ENCODE data around the gene DNAJB6. TPM values are rescaled to one million over a fixed set of nuclear protein-coding genes. Genes with fewer than 3 reads are reported as not detected.
A peak's percentile ranks its signal among the peaks of the same experiment; 100 is the strongest.

The DNAJB6 gene
- total and polyA plus RNA-seq, 5 donors, result 154 to 183 (median 170) TPM

DNA sequence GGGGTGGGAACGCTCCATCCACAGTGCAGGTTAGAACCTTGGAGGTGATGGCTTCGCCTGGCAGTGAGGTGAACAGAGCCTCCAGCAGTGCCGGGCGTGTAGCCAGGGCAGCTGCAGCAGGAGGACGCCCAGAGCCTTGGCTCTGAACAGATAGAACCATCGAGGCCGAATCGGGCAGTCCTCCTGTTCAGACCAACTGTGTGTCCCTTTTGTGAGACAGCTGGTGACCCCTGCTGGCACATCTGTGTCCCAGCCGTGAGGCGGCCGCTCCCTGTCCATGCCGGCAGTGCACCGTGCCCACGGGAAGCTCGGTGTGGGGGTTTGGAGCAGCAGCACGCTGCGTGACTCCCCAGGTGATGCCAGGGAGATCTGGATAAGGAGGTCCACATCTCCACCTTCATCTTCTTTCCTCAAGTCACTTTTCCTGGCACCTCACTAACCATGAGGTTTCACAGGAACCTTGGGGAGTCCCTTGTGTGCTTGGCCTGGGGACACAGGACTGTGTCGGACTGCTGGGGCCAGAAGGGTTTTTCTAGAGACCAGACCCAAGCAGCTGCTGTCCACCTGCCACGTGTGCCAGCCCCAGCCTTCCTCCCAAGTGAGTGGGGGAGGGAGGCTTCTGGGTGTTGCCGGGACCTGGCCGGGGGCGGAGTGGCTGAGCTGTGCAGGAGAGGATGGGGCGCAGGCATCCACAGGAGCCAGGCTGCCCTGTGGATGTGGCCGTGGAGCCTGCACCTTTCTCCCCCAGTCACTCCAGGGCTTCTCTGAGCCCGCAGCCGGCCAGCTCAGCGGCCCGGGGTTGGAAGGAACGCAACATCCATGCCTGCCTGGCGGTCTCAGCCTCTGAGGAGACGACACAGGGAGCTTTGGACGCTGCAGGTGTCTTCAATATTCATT is 69.4 kb downstream of the DNAJB6 start:
- intact Hi-C loops (cut with DNase I), result no loop called here
- peaks cover 7% of the 10 kb centered on the region for H3K4me1 ChIP-seq (ENCODE audit: control insufficient read depth, insufficient read depth, low read length)
- ATAC-seq (peak; percentile 33 to 51), DNase-seq (peak; percentile 44 to 78 (median 73))
- H3K27ac ChIP-seq (ENCODE audit: low read length), result no peak overlapping the region
- no peaks in the 10 kb centered on the region for H3K27me3 ChIP-seq (ENCODE audit: control insufficient read depth, insufficient read depth)
- H3K4me3 ChIP-seq (ENCODE audit: low read length), result no peak overlapping the region
- WGBS, result 75% methylated on average over 32 of the region's 32 CpGs
- H3K9me3 ChIP-seq (ENCODE audit: control insufficient read depth, low read length), result no peaks in the 10 kb centered on the region

- Histone ChIP-seq H3K27me3 (ENCODE audit: control insufficient read depth, insufficient read depth) (no peaks in the 10 kb centered on the region), H3K27ac (ENCODE audit: low read length) (no peak overlapping the region), H3K4me3 (ENCODE audit: low read length) (no peak overlapping the region), H3K4me1 (ENCODE audit: control insufficient read depth, insufficient read depth, low read length) (peaks cover 7% of the 10 kb centered on the region), H3K9me3 (ENCODE audit: control insufficient read depth, low read length) (no peaks in the 10 kb centered on the region)
- ATAC-seq (no peak), DNase-seq (peak in 2 of 3 donors; percentile 47 to 55)
- intact Hi-C loops (cut with DNase I), result no loop called here
- WGBS, result 95% methylated on average over 22 of the region's 22 CpGs
Observed at GRCh38 chr7:157406971-157407370, 70.2 kb downstream of the DNAJB6 start.

- intact Hi-C loops (cut with DNase I), result no loop called here
- Histone ChIP-seq H3K27me3 (ENCODE audit: control insufficient read depth, insufficient read depth) (no peaks in the 10 kb centered on the region), H3K4me3 (ENCODE audit: low read length) (no peak overlapping the region), H3K27ac (ENCODE audit: low read length) (no peak overlapping the region), H3K9me3 (ENCODE audit: control insufficient read depth, low read length) (no peaks in the 10 kb centered on the region), H3K4me1 (ENCODE audit: control insufficient read depth, insufficient read depth, low read length) (peaks cover 7% of the 10 kb centered on the region)
- ATAC-seq (no peak), DNase-seq (peak in 2 of 3 donors; percentile 46 to 49)
- 86% methylated on average over 30 of the region's 30 CpGs for WGBS
Observed at GRCh38 chr7:157407512-157408257, 70.9 kb downstream of the DNAJB6 start.

DNA sequence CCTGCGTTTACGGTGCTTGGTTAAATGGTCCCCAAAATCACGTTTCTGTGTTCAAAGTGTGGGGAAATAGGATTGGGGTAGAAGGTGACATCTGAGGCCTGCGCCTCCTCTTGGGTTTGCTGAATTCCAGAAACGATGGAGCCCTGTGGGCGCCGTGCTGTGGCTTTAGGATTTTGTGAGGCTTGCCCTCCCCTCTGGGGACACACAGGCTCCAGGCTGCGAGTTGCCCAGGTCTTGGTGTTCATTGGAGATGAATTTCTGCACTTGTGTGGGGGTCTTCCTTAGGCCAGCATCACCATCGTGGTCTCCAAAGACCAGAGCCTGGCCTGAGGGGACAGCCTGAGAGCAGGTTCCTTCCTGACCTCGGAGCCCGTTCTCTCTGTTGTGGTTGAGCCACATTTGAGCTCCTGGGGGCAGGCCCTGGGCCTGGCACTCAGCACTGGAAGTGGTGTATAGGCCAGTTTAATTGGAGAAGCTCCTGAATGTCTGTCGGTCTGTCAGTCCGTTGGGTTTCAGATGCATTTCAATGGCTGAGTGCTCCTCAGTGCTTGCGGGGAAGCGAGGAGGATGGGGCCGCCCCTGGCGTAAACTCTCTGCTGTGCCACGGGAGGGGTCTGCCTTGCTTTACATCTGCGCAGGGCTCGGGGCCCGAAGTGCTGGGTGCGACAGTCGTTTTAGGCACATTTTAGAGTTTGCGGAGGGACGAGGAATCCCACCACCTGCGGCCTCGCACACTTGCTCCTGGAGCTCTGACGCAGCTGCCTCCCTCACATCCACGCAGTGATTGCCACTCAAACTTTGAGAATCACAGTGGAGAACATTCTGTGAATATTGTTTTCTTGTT is 71.7 kb downstream of the DNAJB6 start:
- WGBS, result 87% methylated on average over 29 of the region's 29 CpGs
- Histone ChIP-seq H3K27me3 (ENCODE audit: control insufficient read depth, insufficient read depth) (no peaks in the 10 kb centered on the region), H3K9me3 (ENCODE audit: control insufficient read depth, low read length) (no peaks in the 10 kb centered on the region), H3K4me1 (ENCODE audit: control insufficient read depth, insufficient read depth, low read length) (peaks cover 7% of the 10 kb centered on the region), H3K27ac (ENCODE audit: low read length) (no peak overlapping the region), H3K4me3 (ENCODE audit: low read length) (no peak overlapping the region)
- intact Hi-C loops (cut with DNase I), result no loop called here
- peak in 2 of 3 donors; percentile 32 to 41 for DNase-seq
- no peak for ATAC-seq

GRCh38 chr7:157409149-157409752 is 72.4 kb downstream of the DNAJB6 start:
- WGBS, result 76% methylated on average over 28 of the region's 28 CpGs
- no peaks in the 10 kb centered on the region for H3K9me3 ChIP-seq (ENCODE audit: control insufficient read depth, low read length)
- no peak for ATAC-seq

DNA sequence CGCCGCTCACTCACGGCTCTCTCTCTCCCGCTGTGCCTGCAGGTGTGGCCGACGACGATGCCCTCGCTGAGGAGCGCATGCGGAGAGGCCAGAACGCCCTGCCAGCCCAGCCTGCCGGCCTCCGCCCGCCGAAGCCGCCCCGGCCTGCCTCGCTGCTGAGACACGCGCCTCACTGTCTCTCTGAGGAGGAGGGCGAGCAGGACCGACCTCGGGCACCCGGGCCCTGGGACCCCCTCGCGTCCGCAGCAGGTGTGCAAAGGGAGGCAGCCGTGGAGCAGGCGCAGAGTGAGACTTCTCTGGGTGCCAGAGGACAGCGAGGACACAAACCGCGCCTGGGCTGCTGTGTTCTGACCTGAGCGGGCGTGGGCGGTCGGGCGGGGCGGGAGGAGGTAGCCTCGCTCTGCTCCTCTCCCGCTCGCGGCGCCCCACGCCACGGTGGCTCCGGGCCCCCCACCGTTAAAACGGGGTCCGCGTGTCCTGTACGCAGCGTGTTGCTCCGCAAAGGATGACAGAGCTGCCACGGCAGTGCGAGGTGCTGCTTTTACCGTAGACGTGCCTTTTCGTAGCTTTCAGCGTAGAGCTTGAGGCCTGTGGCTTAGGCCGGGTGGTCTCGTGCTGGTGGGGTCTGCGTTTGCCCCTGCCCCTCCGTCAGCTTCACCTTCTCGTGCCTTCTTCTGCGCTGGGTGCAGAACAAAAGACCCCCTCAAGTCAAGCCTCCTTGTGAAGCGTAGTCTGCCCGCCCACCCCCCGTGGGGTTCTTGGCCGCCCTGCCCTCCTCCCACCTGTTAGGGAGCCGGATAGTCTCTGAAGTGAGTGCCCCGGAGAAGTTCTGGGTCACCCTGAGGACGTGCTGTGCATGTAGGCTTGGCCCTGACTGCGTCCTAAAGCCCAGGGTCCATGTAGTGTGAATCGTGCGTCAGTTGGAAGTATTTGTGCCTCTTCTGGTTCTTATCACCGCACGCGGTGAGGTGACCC is 73.2 kb downstream of the DNAJB6 start:
- Histone ChIP-seq H3K4me3 (ENCODE audit: low read length) (no peak overlapping the region), H3K27me3 (ENCODE audit: control insufficient read depth, insufficient read depth) (no peaks in the 10 kb centered on the region), H3K9me3 (ENCODE audit: control insufficient read depth, low read length) (no peaks in the 10 kb centered on the region), H3K27ac (ENCODE audit: low read length) (no peak overlapping the region), H3K4me1 (ENCODE audit: control insufficient read depth, insufficient read depth, low read length) (peaks cover 4% of the 10 kb centered on the region)
- intact Hi-C loops (cut with DNase I), result no loop called here
- 92% methylated on average over 78 of the region's 78 CpGs for WGBS
- DNase-seq (peak in 2 of 3 donors; percentile 51 to 57), ATAC-seq (no peak)

More at GRCh38 chr7:157409149-157409752, 72.4 kb downstream of the DNAJB6 start:
- intact Hi-C loops (cut with DNase I), result no loop called here
- peaks cover 7% of the 10 kb centered on the region for H3K4me1 ChIP-seq (ENCODE audit: control insufficient read depth, insufficient read depth, low read length)
- H3K4me3 ChIP-seq (ENCODE audit: low read length), result no peak overlapping the region
- DNase-seq, result peak in 2 of 3 donors; percentile 27 to 42
- H3K27ac ChIP-seq (ENCODE audit: low read length), result no peak overlapping the region
- H3K27me3 ChIP-seq (ENCODE audit: control insufficient read depth, insufficient read depth), result no peaks in the 10 kb centered on the region

GRCh38 chr7:157410831-157411556 is 74.2 kb downstream of the DNAJB6 start:
- no peaks in the 10 kb centered on the region for H3K9me3 ChIP-seq (ENCODE audit: control insufficient read depth, low read length)
- no peaks in the 10 kb centered on the region for H3K4me1 ChIP-seq (ENCODE audit: control insufficient read depth, insufficient read depth, low read length)
- no peak overlapping the region for H3K4me3 ChIP-seq (ENCODE audit: low read length)
- ATAC-seq (no peak), DNase-seq (peak in 2 of 3 donors; percentile 22 to 32)
- no peak overlapping the region for H3K27ac ChIP-seq (ENCODE audit: low read length)
- WGBS, result 95% methylated on average over 33 of the region's 33 CpGs
- no peaks in the 10 kb centered on the region for H3K27me3 ChIP-seq (ENCODE audit: control insufficient read depth, insufficient read depth)
- intact Hi-C loops (cut with DNase I), result no loop called here

DNA sequence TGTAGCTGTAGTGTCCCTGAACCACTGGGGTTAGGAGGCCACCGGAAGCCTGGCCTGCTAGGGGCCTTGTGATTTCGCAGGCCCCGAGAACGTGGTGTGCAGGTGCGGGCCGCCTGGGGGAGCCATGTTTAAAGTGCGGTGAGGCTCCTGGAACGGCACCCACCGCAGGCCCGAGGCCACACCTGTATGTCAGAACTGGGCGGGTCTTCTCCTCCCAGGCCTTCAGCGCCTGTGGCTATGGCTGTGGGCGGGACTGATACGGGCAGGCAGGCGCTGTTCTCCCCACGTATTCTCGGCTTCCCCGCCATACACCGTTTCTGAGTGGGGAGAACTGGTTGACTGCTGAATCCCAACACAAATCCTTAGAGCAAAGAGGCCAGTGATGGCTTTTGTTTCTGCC is 74.8 kb downstream of the DNAJB6 start:
- peak in 1 of 3 donors; percentile 44 for DNase-seq
- no peak for ATAC-seq
- intact Hi-C loops (cut with DNase I), result no loop called here
- no peak overlapping the region for H3K4me3 ChIP-seq (ENCODE audit: low read length)
- H3K4me1 ChIP-seq (ENCODE audit: control insufficient read depth, insufficient read depth, low read length), result no peaks in the 10 kb centered on the region
- 89% methylated on average over 19 of the region's 19 CpGs for WGBS
- H3K27ac ChIP-seq (ENCODE audit: low read length), result no peak overlapping the region
- H3K27me3 ChIP-seq (ENCODE audit: control insufficient read depth, insufficient read depth), result no peaks in the 10 kb centered on the region
- H3K9me3 ChIP-seq (ENCODE audit: control insufficient read depth, low read length), result no peaks in the 10 kb centered on the region

DNA sequence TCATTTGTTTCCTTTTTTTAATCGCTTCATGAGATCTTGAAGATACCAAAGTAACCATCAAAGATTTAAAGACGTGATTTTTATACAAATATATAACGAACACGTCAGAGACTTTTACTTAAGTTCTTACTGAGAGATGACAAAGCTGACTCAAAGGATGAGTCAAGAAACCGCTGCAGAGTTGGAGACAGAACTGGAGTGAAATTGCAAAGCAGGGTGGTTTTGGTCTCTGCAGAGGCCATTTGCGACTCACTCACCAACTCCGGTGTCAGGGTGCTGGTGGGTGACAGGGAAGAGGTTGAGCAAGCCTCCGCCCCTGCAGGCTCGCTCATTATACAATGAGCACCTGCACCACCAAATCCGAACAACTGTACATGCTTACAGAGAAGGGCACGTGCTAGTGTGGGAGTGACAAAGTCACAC is 75.2 kb downstream of the DNAJB6 start:
- Histone ChIP-seq H3K27ac (ENCODE audit: low read length) (no peak overlapping the region), H3K4me3 (ENCODE audit: low read length) (no peak overlapping the region), H3K9me3 (ENCODE audit: control insufficient read depth, low read length) (no peaks in the 10 kb centered on the region), H3K27me3 (ENCODE audit: control insufficient read depth, insufficient read depth) (no peaks in the 10 kb centered on the region), H3K4me1 (ENCODE audit: control insufficient read depth, insufficient read depth, low read length) (no peaks in the 10 kb centered on the region)
- intact Hi-C loops (cut with DNase I), result no loop called here
- DNase-seq (no peak), ATAC-seq (no peak)
- 96% methylated on average over 11 of the region's 11 CpGs for WGBS
